ENCODE results near the gene ARHGAP26.

ARHGAP26 gene

DNA sequence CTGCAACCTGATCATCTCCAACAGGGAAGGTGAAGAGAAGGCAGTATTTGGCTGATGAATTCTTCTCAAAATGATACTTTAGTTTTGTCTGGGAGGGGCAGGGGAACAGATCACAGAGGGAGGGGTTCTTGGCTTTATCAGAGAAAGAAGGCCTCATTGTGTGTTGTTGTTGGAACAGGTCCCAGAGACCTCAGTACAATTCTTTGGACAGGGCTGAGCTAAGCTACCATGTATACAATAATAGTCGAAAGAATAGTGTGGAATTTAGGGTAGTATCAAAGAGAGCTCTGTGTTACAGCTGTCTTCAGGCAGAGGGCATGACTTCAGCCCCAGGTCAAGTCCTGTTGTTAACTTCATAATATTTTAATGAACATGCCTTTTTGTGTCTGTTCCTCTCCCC is 39.9 kb downstream of the ARHGAP26 start:
- H3K4me3 ChIP-seq (replicated peaks; ENCODE audit: low read depth, low read length): no peak overlapping the region
- TF ChIP-seq, protein P1, sequence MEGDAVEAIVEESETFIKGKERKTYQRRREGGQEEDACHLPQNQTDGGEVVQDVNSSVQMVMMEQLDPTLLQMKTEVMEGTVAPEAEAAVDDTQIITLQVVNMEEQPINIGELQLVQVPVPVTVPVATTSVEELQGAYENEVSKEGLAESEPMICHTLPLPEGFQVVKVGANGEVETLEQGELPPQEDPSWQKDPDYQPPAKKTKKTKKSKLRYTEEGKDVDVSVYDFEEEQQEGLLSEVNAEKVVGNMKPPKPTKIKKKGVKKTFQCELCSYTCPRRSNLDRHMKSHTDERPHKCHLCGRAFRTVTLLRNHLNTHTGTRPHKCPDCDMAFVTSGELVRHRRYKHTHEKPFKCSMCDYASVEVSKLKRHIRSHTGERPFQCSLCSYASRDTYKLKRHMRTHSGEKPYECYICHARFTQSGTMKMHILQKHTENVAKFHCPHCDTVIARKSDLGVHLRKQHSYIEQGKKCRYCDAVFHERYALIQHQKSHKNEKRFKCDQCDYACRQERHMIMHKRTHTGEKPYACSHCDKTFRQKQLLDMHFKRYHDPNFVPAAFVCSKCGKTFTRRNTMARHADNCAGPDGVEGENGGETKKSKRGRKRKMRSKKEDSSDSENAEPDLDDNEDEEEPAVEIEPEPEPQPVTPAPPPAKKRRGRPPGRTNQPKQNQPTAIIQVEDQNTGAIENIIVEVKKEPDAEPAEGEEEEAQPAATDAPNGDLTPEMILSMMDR (IDR thresholded peaks at IDR 0.05; ENCODE audit: low read length, missing control alignments): no peak
- DNase-seq (ENCODE audit: low read depth): peak; percentile 56

DNA sequence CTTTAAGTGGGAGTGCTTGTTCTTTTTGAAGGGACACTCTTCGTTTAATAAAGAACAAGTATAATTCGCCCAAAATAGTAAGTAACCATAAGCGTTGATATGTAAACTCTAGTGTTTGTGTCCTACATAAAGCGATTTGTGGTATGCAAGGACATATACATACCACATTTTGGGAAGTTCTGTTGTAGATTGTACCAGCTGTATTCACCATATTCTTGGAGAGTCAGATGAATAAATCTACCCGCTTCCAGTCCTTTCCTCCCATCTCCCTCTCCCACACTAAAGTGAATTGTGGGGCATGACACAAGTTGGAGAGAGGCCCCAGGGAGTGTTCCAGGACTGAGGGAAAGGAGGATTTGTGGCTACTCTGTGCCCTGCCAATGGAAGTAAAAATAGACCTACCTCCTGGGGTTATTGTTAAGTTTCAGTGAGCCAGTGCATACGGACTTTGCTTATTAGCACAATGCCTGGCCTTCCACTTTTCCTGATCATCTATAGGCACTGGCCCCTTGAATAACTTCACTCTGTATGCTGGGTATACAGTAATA is 40.6 kb downstream of the ARHGAP26 start:
- no peak for DNase-seq (ENCODE audit: low read depth)
- TF ChIP-seq, protein P1 (IDR thresholded peaks at IDR 0.05; ENCODE audit: low read length, missing control alignments): no peak
- H3K4me3 ChIP-seq (replicated peaks; ENCODE audit: low read depth, low read length): no peak overlapping the region

DNA sequence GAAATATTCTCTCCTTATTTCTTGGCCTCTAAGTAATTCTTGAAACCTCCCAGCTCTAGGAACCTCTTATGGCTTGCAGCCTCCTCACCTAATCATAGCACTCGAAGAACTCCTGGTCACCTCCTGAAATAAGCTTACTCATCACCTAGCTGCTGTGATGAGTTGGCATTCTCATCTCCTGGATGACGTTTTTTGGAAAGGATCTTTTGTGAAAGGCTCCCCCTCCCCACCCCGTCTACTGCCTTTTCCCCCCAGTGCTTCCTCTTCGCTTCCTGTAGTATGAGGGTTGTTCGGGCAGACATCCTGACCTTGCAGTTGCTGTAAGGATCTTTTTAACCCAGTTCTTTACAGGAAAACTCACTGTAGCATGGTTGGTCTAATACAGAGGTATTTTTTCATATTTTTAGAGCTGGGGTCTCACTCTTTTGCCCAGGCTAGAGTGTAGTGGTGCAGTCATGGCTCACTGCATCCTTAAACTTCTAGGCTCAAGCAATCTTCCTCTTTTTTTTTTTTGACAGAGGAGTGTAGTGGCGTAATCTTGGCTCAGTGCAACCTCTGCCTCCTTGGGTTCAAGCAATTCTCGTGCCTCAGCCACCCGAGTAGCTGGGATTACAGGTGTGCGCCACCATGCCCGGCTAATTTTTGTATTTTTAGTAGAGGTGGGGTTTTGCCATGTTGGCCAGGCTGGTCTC is 41.8 kb downstream of the ARHGAP26 start:
- no peak overlapping the region for H3K4me3 ChIP-seq (replicated peaks; ENCODE audit: low read depth, low read length)
- DNase-seq (ENCODE audit: low read depth): no peak
- TF ChIP-seq, protein P1 (IDR thresholded peaks at IDR 0.05; ENCODE audit: low read length, missing control alignments): no peak

DNA sequence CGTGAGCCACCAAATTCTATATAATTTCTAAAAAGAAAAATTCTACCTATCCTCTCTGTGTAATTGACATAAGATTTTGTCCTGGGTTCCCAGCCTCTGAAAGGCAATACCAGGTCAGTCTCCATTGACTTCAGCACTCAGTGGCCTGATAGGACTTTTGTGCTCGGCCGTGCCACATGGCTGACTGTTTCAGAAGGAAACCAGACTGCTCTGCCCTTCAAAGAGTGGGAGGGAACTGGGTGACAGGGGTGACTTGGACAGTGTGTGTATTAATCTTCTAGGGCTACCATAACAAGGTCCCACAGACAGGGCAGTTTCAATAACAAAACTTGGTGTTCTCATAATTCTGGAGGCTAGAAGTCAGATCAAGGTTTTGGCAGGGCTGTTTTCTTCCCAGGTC is 43.0 kb downstream of the ARHGAP26 start:
- TF ChIP-seq, protein P1 (IDR thresholded peaks at IDR 0.05; ENCODE audit: low read length, missing control alignments): no peak
- no peak overlapping the region for H3K4me3 ChIP-seq (replicated peaks; ENCODE audit: low read depth, low read length)
- DNase-seq (ENCODE audit: low read depth): no peak

DNA sequence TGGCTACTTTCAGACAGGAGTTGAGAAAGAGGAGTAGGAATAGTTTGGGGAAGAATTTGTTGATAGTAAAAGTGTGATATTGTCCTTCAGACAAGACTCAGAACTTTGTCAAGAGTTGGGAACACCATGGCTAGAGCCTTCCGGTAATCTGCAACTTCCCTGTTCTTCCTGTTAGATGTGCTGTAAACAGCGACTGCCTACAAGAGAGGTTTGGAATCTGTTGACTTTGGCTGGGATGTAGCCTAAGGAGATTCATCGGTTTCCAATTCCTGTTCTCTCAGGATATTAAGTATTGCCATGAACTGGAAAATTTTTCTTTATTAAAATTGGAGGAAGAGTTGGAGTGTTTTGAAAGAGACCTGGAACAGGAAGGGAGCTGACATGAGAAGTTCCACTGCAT is 43.9 kb downstream of the ARHGAP26 start:
- TF ChIP-seq, protein P1 (IDR thresholded peaks at IDR 0.05; ENCODE audit: low read length, missing control alignments): no peak
- DNase-seq (ENCODE audit: low read depth): no peak
- H3K4me3 ChIP-seq (replicated peaks; ENCODE audit: low read depth, low read length): no peak overlapping the region

DNA sequence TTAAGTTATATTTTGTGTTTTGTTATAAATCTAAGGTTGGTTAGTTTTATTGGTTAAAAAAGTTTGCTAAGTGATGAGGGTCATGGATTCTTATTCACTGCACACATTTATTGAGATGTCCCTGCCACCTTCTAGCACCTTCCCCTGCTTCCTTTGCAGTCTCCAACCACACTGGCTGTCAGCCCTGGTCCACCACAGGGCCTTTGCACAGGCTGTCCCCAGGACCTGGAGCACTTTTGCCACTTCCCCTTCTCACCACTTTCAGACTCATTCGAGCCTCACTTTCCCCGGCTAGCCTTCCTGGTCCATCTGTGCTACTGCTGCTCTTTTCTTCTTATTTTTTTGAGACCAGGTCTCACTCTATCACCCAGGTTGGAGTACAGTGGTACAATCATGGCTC is 45.3 kb downstream of the ARHGAP26 start:
- TF ChIP-seq, protein P1 (IDR thresholded peaks at IDR 0.05; ENCODE audit: low read length, missing control alignments): no peak
- no peak for DNase-seq (ENCODE audit: low read depth)
- no peak overlapping the region for H3K4me3 ChIP-seq (replicated peaks; ENCODE audit: low read depth, low read length)

Measured in fibroblast of pulmonary artery (primary cell).